ENCODE measurements around the gene IFNA10. TPM values are rescaled to one million over a fixed set of nuclear protein-coding genes. Genes with fewer than 3 reads are reported as not detected.

The IFNA10 gene
- total and polyA plus RNA-seq, 2 of the 8 experiments (the other 6 are each of a cell fraction or from before 2014, with no cell fraction given), result not detected

- TF ChIP-seq CBX5 (IDR thresholded peaks at IDR 0.05; ENCODE audit: low read depth, low read length), result no peak
- TF ChIP-seq KDM4A (IDR thresholded peaks at IDR 0.05; ENCODE audit: low read depth, low read length, severe bottlenecking), result no peak
- TF ChIP-seq SAP30 (IDR thresholded peaks at IDR 0.05; ENCODE audit: insufficient read depth, insufficient replicate concordance, low read length), result no peak
- no peak for TF ChIP-seq EZH2 (IDR thresholded peaks at IDR 0.05; ENCODE audit: low read depth, low read length, severe bottlenecking)
- no peak for TF ChIP-seq TEAD4 (IDR thresholded peaks at IDR 0.05; ENCODE audit: low read depth, low read length)
- no peak for TF ChIP-seq RFX5 (IDR thresholded peaks at IDR 0.05; ENCODE audit: borderline replicate concordance, low read depth, low read length)
- no peak for TF ChIP-seq ASH2L (IDR thresholded peaks at IDR 0.05; ENCODE audit: low read length)
- no peak for TF ChIP-seq SRF (IDR thresholded peaks at IDR 0.05; ENCODE audit: low read depth, low read length)
These were observed 41.4 kb downstream of the IFNA10 start (continued) for GRCh38 chr9:21165516-21165915.

Data from H1 (cell line).